Keratinocyte (primary cell): ENCODE results near the gene CDS1.
"Not testable (repeated sequence)": the region's sequence is repeated elsewhere in the genome, so short reads cannot be mapped to it uniquely, and the experiment has no call there.

Source experiments
- CTCF ChIP-seq, 3 experiments: IDR thresholded peaks in 1 of 3; conservative IDR thresholded peaks in 1 of 3; optimal IDR thresholded peaks in 1 of 3; 2 replicates in 2 of 3; 3 replicates in 1 of 3; pipeline versions ENCODE3 to v1.5.1; 2011; ENCODE audit warnings: low read length in 3 of 3, mild to moderate bottlenecking in 3 of 3, moderate library complexity in 2 of 3, control low read depth in 1 of 3, inconsistent platforms in 1 of 3; ENCODE audit not compliant: insufficient read depth in 2 of 3; ENCODE audit errors: extremely low read depth in 1 of 3
- EZH2 ChIP-seq: IDR thresholded peaks from one replicate; pipeline ENCODE4 v1.6.1; 2012; ENCODE audit warnings: inconsistent platforms, mild to moderate bottlenecking, low read length, moderate library complexity

GRCh38 chr4:84664767-84665166 lies 81.8 kb downstream of the CDS1 start:
- not testable (repeated sequence) for TF ChIP-seq CTCF (optimal IDR thresholded peaks at IDR 0.05 in 1 of 3, IDR thresholded peaks at IDR 0.05 in 1 of 3, conservative IDR thresholded peaks at IDR 0.05 in 1 of 3; ENCODE audit: extremely low read depth in 1 of 3, insufficient read depth in 2 of 3, low read length in 3 of 3); EZH2
